ENCODE results near the gene LRTM2.

- no peak for TF ChIP-seq CTCF (IDR thresholded peaks at IDR 0.05; ENCODE audit: poor library complexity, severe bottlenecking)
- no peak for TF ChIP-seq SMC3 (conservative IDR thresholded peaks at IDR 0.05; ENCODE audit: poor library complexity)
- no peak for TF ChIP-seq EP300 (conservative IDR thresholded peaks at IDR 0.05; ENCODE audit: poor library complexity, severe bottlenecking)
- TF ChIP-seq POLR2AphosphoS5 (IDR thresholded peaks at IDR 0.05) = no peak
- no peak for TF ChIP-seq REST (IDR thresholded peaks at IDR 0.05; ENCODE audit: borderline replicate concordance)
- no peak for TF ChIP-seq TAF1 (IDR thresholded peaks at IDR 0.05; ENCODE audit: low read depth)
Observed at GRCh38 chr12:1820191-1820895, at the start of gene LRTM2.
